Mucosa of stomach (tissue), 1 donor: ENCODE measurements around the gene LAMB1.

Experiments
- H3K27me3 ChIP-seq: one replicate; pipeline ENCODE4 v1.7.0; 2013; ENCODE audit warnings: mild to moderate bottlenecking, low read length; ENCODE audit not compliant: control insufficient read depth, insufficient read depth
- H3K36me3 ChIP-seq: one replicate; pipeline ENCODE4 v1.7.0; 2013; ENCODE audit warnings: low read length; ENCODE audit not compliant: control insufficient read depth, insufficient read depth
- H3K4me1 ChIP-seq: one replicate; pipeline ENCODE4 v1.7.0; 2013; ENCODE audit warnings: mild to moderate bottlenecking, low read length; ENCODE audit not compliant: control insufficient read depth, insufficient read depth
- H3K4me3 ChIP-seq: one replicate; pipeline ENCODE4 v1.7.0; 2013; ENCODE audit warnings: low read length
- H3K9ac ChIP-seq: one replicate; pipeline ENCODE4 v1.7.0; 2013; ENCODE audit warnings: mild to moderate bottlenecking, low read length, moderate library complexity
- H3K9me3 ChIP-seq: one replicate; pipeline ENCODE4 v1.7.0; 2013; ENCODE audit warnings: mild to moderate bottlenecking, low read length, moderate library complexity; ENCODE audit not compliant: control insufficient read depth
- donor health status: Pancreatic carcinoma.

Gene LAMB1

GRCh38 chr7:107975394-107976013 is 27.5 kb downstream of the LAMB1 start:
- peaks cover 4% of the 10 kb centered on the region for H3K36me3 ChIP-seq
- no peak overlapping the region for H3K9ac ChIP-seq
- no peaks in the 10 kb centered on the region for H3K9me3 ChIP-seq
- H3K4me3 ChIP-seq = no peak overlapping the region
- no peaks in the 10 kb centered on the region for H3K27me3 ChIP-seq
- H3K4me1 ChIP-seq = no peaks in the 10 kb centered on the region

- Histone ChIP-seq H3K27me3 (no peaks in the 10 kb centered on the region), H3K9me3 (no peaks in the 10 kb centered on the region), H3K4me3 (no peak overlapping the region), H3K4me1 (no peaks in the 10 kb centered on the region), H3K9ac (no peak overlapping the region), H3K36me3 (peaks cover 4% of the 10 kb centered on the region)
Observed at GRCh38 chr7:107973861-107974260, 29.1 kb downstream of the LAMB1 start.

- Histone ChIP-seq H3K36me3 (peaks cover 4% of the 10 kb centered on the region), H3K4me3 (no peak overlapping the region), H3K27me3 (no peaks in the 10 kb centered on the region), H3K4me1 (peaks cover under 1% of the 10 kb centered on the region), H3K9ac (no peak overlapping the region), H3K9me3 (no peaks in the 10 kb centered on the region)
Observed at GRCh38 chr7:107972941-107973376, 30.0 kb downstream of the LAMB1 start.

GRCh38 chr7:107972075-107972482 is 30.9 kb downstream of the LAMB1 start:
- no peaks in the 10 kb centered on the region for H3K27me3 ChIP-seq
- peaks cover 4% of the 10 kb centered on the region for H3K36me3 ChIP-seq
- H3K9ac ChIP-seq = no peak overlapping the region
- H3K9me3 ChIP-seq = no peaks in the 10 kb centered on the region
- H3K4me3 ChIP-seq = no peak overlapping the region
- peaks cover 10% of the 10 kb centered on the region for H3K4me1 ChIP-seq

GRCh38 chr7:107971613-107972012 is 31.3 kb downstream of the LAMB1 start:
- no peaks in the 10 kb centered on the region for H3K9me3 ChIP-seq
- no peaks in the 10 kb centered on the region for H3K27me3 ChIP-seq
- peaks cover 14% of the 10 kb centered on the region for H3K4me1 ChIP-seq
- H3K36me3 ChIP-seq = peaks cover 4% of the 10 kb centered on the region
- H3K4me3 ChIP-seq = no peak overlapping the region
- no peak overlapping the region for H3K9ac ChIP-seq

- H3K4me1 ChIP-seq = peaks cover 18% of the 10 kb centered on the region
- H3K27me3 ChIP-seq = no peaks in the 10 kb centered on the region
- peaks cover 4% of the 10 kb centered on the region for H3K36me3 ChIP-seq
- H3K4me3 ChIP-seq = no peak overlapping the region
- no peak overlapping the region for H3K9ac ChIP-seq
- H3K9me3 ChIP-seq = no peaks in the 10 kb centered on the region
Observed at GRCh38 chr7:107971100-107971499, 31.9 kb downstream of the LAMB1 start.

GRCh38 chr7:107969856-107970255 is 33.1 kb downstream of the LAMB1 start:
- H3K9ac ChIP-seq = no peak overlapping the region
- no peaks in the 10 kb centered on the region for H3K36me3 ChIP-seq
- no peaks in the 10 kb centered on the region for H3K9me3 ChIP-seq
- H3K4me1 ChIP-seq = peaks cover 18% of the 10 kb centered on the region
- no peaks in the 10 kb centered on the region for H3K27me3 ChIP-seq
- H3K4me3 ChIP-seq = no peak overlapping the region

- no peaks in the 10 kb centered on the region for H3K9me3 ChIP-seq
- H3K36me3 ChIP-seq = no peaks in the 10 kb centered on the region
- H3K9ac ChIP-seq = no peak overlapping the region
- H3K4me3 ChIP-seq = no peak overlapping the region
- peaks cover 18% of the 10 kb centered on the region for H3K4me1 ChIP-seq
- H3K27me3 ChIP-seq = no peaks in the 10 kb centered on the region
Observed at GRCh38 chr7:107968449-107968848, 34.5 kb downstream of the LAMB1 start.

- no peaks in the 10 kb centered on the region for H3K9me3 ChIP-seq
- H3K4me3 ChIP-seq = no peak overlapping the region
- H3K36me3 ChIP-seq = no peaks in the 10 kb centered on the region
- H3K4me1 ChIP-seq = peaks cover 18% of the 10 kb centered on the region
- H3K27me3 ChIP-seq = no peaks in the 10 kb centered on the region
- H3K9ac ChIP-seq = no peak overlapping the region
Observed at GRCh38 chr7:107967420-107967819, 35.5 kb downstream of the LAMB1 start.

- H3K4me3 ChIP-seq = no peak overlapping the region
- H3K4me1 ChIP-seq = peaks cover 18% of the 10 kb centered on the region
- H3K9ac ChIP-seq = no peak overlapping the region
- no peaks in the 10 kb centered on the region for H3K27me3 ChIP-seq
- H3K9me3 ChIP-seq = no peaks in the 10 kb centered on the region
- H3K36me3 ChIP-seq = no peaks in the 10 kb centered on the region
Observed at GRCh38 chr7:107966711-107967110, 36.2 kb downstream of the LAMB1 start.

- H3K36me3 ChIP-seq = peaks cover under 1% of the 10 kb centered on the region
- H3K27me3 ChIP-seq = no peaks in the 10 kb centered on the region
- peaks cover 18% of the 10 kb centered on the region for H3K4me1 ChIP-seq
- no peaks in the 10 kb centered on the region for H3K9me3 ChIP-seq
- no peak overlapping the region for H3K9ac ChIP-seq
- no peak overlapping the region for H3K4me3 ChIP-seq
Observed at GRCh38 chr7:107964510-107964909, 38.5 kb downstream of the LAMB1 start.

GRCh38 chr7:107962817-107963216 is 40.1 kb downstream of the LAMB1 start:
- H3K9ac ChIP-seq = no peak overlapping the region
- no peaks in the 10 kb centered on the region for H3K9me3 ChIP-seq
- no peak overlapping the region for H3K4me3 ChIP-seq
- peaks cover 16% of the 10 kb centered on the region for H3K4me1 ChIP-seq
- peaks cover 7% of the 10 kb centered on the region for H3K36me3 ChIP-seq
- H3K27me3 ChIP-seq = no peaks in the 10 kb centered on the region

GRCh38 chr7:107961405-107961804 is 41.6 kb downstream of the LAMB1 start:
- H3K9me3 ChIP-seq = no peaks in the 10 kb centered on the region
- H3K4me3 ChIP-seq = no peak overlapping the region
- peaks cover 7% of the 10 kb centered on the region for H3K36me3 ChIP-seq
- no peak overlapping the region for H3K9ac ChIP-seq
- H3K4me1 ChIP-seq = peaks cover 2% of the 10 kb centered on the region
- no peaks in the 10 kb centered on the region for H3K27me3 ChIP-seq
